Central memory CD4-positive, alpha-beta T cell (primary cell): ENCODE measurements around the gene ADARB2.
A peak's percentile ranks its signal among the peaks of the same experiment; 100 is the strongest.

Experiments
- DNase-seq: peaks from one replicate; pipeline ENCODE4 v3.0.0; 2022

ADARB2 gene

DNA sequence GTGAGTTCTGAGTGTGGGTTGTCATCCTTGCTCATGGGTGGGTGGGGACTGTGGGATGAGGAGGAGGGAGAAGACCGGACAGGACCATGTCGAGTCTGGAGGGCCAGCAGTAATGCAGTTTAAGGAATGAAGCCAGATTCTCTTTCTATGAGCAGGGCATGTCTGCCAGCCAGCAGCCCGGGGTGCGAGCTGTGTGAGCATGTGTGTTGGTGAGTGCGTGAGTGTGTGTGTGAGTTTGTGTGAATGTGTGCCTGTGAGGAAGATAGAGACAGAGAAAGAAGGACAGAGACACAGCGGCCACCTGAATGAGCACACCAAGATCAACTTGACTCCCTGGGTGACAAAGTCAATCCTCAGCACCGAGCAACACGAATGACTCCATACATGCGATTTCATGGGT lies 52.3 kb downstream of the ADARB2 start:
- DNase-seq = no peak

DNA sequence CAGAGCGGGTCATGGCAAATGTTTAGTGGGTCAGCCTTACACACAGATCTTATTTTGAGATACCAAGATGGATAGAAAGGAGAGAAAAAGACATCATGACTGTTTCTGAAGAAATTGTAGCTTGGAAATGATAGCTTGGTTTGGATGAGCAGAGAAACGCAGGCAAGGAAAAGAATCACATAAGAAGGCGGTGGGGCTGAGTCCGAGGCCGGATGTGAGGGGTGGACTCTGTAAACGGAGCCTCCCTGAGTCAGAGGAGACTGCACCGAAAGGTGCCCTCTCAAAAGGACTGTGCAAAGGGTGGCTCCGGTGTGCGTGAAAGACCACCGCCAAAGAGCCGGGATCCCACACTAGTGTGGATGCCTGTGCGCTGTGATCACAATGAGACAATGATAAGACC lies 53.7 kb downstream of the ADARB2 start:
- no peak for DNase-seq

DNA sequence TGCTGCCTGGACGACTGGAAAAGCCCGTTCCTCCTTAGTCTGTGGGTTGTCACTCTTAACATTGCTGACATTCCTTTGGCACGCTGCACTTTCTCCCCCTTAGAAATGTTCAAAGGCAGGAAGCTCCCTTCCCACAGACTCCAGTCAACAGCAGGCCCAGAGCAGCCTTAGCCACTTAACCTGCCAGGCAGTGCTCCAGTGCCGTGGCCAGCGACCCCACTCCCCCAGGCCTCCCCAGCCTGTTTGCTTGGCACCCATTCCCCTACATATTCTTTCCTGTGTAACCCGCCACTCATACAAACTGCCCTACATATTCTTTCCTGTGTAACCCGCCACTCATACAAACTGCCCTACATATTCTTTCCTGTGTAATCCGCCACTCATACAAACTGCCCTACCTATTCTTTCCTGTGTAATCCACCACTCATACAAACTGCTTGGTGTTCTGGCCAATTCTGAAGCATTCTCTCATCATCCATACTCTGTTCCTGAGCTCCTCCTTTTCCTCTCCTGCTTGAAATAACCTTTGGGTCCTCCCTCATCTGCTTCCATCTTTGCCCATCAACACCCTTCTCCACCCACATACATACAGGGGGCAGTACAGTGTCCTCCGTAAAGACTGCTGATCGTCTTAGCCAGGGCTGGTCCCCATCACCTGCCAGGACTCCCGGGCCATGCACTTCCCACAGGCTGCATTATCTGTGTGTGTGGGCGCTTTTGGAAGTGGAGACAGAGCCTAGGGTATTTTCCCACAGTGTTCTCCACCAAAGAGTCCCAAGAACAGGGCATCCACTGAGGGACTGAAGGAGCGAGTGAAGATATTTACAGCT lies 57.3 kb downstream of the ADARB2 start:
- DNase-seq = peak; percentile 9

DNA sequence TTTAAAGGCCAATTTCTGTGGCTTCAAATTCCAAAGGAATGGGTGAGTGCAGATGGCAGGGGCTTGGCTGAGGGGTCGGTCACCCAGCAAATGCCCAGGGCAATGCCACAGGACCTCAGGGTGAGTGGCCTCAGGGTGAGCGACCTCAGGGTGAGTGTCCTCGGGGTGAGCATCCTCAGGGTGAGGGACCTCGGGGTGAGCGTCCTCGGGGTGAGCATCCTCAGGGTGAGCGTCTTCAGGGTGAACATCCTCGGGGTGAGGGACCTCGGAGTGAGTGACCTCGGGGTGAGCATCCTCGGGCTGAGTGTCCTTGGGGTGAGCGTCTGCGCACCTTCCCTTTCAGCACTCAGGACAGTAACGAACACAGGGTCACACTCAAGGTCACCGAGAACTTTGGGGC lies 59.2 kb downstream of the ADARB2 start:
- no peak for DNase-seq

DNA sequence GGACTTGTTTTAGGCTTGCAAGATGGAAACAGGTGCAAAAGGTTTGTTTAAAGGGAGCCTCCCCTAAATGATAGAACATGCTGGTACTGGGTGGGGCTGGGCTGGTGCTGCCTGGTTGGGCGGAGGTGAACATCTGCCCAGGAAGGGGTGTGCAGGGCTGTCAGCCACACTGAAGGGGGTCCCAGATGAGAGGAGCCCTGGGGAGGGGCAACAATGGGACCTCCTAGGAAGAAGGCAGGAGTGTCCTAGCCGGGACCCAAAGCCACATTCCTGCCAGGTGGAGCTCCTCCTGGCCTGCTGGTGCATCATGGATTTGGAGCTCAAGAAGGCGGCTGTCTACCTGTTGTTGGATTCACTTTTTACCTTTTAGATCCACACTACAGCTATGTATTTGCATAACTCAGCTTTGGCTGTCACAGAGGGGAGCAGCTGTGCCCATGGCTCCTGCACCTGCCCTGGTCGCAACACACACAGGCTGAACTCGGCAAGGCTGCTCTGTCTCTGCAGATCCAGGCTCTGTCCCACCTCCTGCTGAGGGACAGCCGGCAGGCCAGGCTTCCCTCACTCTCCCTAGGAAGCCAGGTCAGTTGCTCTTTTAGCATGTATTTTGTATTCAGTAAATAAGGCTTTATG lies 59.9 kb downstream of the ADARB2 start:
- DNase-seq = no peak

DNA sequence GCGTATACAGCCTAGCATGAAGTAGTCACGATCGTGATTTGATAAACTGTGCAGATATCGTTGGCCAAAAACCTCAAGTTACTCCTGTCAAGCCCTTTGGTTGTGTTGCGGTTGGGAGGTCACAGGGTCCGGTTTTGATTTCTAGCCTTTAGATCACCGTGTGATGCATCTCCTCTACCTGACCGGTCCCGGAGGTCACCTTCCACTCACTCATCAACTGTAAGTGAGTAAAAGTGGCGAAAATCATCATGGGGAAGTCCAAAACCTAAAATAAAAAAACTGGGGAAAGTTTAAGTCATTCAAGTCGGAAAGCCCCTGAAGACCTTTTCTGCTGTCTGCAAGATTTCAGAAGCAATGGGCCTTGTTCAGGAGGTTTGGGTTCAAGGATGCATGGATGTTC lies 62.8 kb downstream of the ADARB2 start:
- no peak for DNase-seq

DNA sequence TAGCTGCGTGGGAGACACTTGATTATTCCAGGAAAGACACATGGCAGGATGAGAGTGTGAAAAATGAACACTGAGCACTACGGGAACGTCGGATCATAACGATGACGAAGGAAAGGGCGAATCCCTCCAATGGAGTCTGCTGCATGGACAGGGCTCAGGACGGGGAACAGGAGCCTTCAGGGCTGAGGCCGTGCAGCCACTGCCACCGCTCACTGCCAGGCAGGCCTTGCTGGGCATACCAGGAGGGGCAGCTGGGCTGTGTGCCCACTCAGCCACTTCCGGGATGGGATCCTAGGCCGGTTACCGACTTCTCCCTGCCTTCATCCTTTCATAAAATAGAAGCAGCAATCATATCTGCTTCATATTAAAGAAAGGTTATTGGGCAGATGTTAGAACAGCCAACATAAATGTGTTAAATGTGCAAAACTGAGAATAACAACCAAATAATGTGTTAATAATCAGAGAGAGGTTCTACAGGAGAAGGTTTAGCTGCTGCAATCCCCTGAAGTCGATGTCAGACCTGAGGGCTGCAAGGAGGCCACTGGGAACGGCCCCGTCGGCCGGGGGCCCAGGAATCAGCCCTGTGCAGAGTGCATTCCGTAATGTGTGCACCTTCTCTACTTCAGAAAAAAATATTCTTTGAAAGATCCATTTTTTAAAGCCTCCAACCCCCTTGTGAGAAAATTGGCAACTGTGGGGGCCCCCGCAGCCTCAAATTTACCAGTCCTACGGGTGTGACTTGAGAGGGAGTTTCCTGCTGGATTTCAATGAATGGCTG lies 63.6 kb downstream of the ADARB2 start:
- no peak for DNase-seq

DNA sequence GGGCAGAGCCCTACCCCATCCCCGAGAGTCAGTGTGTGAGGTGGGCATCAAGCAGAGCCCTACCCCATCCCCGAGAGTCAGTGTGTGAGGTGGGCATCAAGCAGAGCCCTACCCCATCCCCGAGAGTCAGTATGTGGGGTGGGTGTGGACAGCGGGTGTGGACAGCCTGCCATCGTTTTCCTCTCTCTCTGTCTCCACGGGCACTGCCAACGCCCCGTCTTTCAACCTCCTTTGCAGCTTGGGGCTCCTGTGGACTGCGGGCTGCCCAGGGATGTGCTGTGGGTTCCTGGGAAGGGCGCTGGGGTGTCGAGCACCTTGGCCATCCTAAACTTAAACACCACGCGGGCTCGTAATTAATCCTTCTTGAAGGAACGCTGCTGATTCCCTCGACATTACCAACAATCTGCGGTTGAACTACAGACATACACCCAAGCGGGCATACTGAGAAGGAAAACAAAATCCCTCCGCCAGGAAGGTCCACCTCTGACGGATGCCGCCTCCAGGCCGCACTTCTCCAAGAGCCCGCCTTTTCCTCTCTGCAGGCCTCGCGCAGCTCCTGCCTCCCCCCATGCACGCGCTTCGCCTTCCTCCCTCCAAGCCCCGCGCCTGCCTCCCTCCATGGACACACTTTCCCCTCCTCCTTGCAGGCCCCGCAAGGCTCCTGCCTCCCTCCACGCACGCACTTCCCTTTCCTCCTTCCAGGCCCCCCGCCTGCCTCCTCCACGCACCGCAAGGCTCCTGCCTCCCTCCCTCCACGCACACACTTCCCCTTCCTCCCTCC lies 65.1 kb downstream of the ADARB2 start:
- DNase-seq = no peak

DNA sequence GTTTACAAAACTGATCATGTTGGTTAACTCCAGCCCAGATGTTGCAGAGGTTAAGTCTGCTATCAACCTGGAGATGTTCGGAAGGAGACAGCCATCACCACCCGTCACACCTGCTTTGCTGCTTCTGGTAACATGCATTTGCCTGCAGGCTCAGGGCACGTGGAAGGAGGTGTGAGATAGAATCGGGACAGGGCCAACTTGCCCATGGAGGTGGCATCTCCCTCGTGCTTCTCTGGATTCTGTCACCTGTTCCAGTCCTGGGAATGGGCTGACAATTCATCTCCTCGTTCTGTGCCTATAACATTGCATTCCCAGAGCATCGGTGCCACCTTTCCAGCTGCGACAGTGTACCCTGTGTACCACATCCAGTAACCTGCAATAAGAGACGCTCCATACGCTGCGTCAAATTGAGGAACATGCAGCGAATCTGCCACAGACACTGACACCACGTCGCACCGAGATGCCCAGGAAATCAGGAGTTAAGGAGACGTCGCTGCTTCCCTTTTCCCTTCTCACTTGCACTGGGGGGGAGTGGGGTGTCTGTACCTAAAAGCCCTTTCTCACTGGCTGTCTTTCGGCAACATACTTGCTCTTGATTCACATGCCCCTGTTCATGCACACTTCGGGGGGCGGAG lies 65.8 kb downstream of the ADARB2 start:
- DNase-seq = no peak

DNA sequence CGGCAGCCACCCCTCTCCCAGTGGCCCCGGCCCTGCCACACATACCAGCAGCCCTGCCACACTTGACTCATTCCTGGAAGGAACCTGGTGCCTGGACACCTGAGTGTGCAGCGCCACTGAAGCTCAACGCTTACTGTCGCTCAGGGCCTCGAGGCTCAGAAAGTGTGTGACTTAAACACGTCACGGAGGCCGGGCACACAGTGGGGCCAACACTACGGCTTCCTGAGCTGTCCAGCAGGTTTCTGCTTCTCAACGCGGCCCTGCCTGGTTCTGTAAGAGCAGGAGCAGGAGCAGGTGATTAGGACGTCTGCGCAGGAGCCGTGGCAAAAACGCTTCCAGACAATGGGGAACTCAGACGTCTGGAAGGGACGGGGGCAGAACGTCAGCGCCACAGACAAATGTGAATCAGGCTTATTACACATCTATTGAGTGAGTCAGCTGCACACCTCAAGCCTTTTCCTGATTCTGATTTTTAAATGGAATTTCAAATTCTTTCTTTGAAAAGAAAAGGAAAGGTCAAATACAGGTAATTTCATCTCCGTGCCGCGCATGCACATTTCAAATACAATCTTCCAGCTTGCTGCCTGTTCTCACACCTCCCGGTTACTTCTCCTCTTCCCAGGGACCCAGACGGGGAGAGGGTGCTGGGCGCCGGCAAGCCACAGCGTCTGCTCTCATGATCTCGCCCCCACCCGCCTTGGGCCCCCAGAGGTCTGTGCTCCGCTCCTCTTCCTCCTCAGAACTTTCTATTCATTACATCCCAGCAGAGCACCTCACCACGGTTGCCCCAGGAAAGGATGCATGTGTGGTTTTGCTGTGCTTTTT lies 66.6 kb downstream of the ADARB2 start:
- DNase-seq = no peak

DNA sequence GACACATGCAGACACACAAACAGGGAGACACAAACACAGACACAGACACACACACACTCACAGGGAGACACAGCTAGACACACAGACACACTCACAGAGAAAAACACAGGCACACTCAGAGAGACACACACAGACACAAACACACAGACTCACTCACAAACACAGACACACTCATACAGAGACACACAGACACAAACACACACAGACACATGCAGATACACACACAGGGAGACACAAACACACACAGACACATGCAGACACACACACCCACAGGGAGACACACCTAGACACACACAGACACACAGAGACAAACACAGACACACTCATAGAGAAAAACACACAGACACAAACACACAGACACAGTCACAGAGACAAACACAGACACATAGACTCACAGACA lies 67.9 kb downstream of the ADARB2 start:
- no peak for DNase-seq

DNA sequence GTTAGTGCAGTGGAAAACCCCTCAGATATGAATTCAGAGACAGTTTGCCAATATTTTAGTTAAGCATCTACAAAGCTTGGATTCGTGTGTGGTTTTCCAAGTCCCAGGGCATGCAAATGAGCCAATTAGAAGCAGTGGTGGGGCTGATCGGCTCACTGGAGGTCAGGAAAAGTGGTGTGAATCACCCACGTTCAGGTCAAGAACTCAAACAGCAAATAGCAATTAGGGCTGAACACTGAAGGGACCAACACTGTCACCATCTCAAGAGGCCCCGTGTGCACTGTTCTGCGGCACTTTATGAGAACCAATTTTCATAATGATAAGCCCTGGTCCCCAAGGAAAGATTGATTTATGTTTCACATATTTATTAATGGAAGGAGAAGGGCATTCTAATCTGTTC lies 68.9 kb downstream of the ADARB2 start:
- DNase-seq = no peak

DNA sequence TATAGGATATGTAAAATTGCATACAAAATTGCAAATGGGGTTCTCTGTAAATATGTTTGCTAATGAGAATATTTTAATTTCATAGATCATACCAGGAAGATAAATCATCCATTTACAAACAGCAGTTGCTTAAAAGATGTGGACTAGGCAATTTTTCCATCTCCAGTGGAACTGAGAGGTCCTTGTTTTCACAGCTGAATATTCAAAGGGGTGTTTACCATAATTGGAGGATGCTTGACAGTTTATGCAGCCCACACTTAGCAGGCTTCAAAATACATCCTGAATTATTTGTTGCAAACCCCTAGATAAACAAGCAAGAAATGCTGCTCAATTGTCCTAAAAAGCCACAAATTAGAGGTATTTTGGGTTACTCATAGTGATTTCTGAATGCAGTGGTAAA lies 69.9 kb downstream of the ADARB2 start:
- no peak for DNase-seq

DNA sequence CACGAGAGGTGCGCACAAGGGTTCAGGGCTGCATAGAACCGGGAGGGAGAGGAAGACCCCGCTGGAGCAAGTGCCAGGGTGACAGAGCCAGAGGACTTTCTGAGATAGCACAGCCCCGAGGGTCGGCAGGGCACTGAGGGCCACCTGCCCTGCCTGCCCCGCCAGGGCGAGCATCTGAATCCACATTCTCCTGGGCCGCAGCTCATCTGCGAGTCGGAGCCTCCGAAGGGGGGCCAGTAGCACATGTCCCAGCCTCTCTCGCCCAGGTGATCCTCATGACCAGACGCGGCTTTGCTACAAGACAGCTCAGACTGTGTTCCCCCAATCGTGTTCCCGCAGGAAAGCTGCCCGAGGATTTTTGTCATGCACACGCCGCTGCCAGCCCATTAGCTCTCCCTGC lies 71.2 kb downstream of the ADARB2 start:
- DNase-seq = no peak

DNA sequence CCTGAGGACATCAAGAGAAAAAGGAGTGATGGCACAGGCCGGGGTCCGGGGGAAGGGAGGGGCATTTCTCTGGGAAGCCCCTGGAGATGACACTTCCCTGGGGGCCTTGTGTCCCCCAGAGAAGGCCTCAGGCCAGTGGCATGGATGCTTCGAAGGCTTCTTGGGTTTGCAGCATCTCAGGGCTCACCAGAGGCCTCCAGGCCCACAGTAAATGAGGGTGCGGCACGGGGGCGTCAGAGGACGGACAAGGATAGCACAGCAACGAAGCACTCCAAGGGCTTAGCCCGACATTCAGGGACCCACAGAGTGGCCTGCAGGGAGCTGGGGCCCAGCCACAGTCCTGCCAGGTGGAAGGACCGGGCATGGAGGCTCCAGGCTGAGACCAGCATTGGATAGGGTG lies 71.6 kb downstream of the ADARB2 start:
- DNase-seq = no peak

DNA sequence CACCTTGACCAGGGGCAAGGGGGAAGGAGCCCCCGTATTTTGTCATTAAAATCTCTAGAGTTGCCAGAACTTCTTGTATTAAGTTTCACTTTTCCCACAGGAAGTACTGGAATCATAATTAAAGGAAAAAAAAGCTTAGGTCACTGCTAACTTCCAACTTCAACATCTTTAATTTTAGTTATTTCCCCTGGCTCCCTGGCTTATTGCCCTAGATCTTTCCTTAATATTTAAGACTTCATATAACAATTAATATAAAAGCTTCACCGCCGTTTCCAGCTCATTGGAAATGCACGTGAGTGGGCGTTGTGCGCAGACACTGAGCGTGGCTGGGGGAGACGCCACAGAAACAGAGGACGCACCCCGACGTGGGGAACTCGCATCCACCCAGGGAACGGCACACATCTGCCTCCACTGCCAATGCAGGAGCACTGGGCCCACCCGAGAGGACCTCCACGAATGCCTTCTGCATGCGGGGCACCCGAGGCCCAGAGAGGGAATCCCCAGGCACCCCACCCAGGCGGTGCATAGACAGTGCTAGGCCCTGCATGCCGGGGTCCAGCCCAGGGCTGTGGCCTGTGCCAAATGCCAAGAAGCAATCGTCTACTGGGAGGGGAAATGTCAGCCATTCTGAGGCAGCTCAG lies 72.2 kb downstream of the ADARB2 start:
- no peak for DNase-seq

DNA sequence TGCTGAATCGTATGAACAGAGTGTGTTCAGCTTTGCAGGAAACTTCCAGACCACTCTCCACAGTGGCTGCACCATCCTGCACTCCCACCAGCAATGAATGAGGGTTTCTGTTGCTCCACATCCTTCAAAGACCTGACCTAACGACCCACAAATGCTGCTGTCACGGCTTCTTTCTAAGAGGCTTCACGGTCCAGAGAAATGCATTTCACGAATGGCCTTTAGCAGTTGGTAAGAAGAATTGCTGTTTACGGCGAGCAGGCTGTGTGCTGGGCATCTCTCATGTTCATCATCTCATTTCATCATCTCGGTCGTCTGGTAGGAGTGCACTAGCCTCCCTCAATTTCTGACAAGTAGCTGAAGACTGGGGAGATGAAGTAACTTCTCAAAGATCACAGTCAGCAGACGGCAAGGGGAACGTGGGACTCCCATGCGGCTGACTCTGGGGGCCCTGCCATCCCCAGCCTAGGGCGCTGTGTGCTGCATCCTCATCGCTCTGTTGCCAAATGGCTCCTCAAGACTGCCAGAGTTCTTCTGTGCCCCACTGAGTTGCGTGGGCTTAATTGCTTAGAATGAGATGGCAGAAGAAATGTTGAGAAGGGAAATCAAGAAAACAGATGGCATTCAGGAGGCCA lies 72.9 kb downstream of the ADARB2 start:
- no peak for DNase-seq

DNA sequence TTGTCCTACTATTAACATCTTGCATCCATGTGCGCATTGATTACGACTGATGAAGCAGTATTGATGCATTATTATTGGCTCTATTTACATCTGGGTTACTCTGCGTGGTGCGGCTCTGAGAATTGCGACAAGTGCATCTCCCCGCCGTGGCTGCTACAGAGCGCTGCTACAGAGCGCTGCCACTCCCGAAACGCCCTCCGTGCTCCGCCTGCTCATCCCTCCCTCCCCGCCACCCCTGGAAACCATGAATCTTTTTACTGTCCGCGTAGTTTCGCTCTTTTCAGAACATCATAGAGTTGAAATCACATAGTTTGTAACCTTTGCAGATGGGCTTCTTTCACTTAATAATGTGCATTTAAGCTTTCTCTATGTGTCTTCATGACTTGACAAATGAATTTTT lies 74.1 kb downstream of the ADARB2 start:
- DNase-seq = no peak

DNA sequence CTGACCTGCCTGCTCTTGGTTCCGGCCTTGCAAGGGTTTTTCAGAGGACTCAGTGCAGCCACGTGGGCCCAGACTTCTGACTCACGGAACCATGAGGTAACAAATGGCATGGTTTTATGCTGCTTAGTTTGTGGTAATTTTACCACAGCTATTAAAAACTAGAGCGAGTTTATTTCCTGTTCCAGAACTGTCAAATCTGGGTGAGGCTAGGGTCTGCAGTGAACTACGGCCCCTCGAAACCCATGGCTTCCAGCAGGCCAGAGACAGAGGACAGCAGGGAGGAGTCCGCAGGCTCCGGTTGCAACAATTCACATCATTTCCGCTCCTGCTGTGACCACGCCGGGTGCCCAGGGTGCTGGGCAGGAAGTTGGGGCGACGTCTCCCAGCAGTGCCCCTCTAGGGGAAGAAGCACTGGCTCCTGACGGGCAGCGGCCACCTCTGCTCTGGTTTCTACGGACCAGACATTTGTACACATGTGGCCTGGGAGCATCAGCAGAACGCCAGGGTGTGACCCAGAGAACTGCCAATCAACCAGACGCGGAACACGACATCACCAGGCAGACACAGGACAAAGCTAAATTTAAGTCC lies 74.8 kb downstream of the ADARB2 start:
- no peak for DNase-seq

DNA sequence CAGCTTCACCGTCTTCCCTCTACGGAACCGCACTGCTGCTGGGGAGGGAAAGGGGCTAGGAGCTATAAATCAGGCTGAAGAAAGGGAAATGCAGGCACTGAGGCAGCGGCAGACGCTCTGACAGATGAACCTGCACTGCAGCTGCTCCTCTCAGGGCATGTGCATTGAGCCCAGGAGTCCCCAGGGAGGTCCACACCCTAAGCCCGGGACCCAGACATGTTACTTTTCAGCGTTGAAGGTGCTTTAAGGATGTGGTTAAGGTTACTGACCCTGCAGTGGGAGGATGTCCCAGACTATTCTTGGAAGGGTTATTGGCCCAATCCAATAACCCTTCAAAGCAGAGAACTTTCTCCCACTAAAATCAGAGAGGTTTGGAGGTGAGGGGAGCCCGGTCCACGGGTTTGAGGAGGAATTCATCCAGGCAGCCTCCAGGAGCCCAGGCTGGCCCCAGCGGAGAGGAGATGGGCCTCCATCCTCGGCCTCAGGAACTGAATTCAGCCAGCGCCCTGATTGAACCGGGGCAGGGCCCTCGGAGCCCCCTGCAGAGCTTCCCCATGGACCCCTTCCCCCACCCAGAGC lies 75.4 kb downstream of the ADARB2 start:
- DNase-seq = no peak
